H7 (cell line): ENCODE data around the gene ATP6V1F. TPM values are rescaled to one million over a fixed set of nuclear protein-coding genes. Genes with fewer than 3 reads are reported as not detected.
A peak's percentile ranks its signal among the peaks of the same experiment; 100 is the strongest.

Experiments
- DNase-seq: peaks from one replicate; pipeline ENCODE4 v3.0.0; 2012
- H3K27me3 ChIP-seq: 2 replicates; pipeline ENCODE4 v1.6.0; 2011; ENCODE audit warnings: mild to moderate bottlenecking, low read length; ENCODE audit not compliant: control insufficient read depth, insufficient read depth
- H3K36me3 ChIP-seq: replicated peaks from 2 replicates; pipeline ENCODE4 v1.5.1; 2011; ENCODE audit warnings: low read length; ENCODE audit not compliant: control insufficient read depth, insufficient read depth
- H3K4me3 ChIP-seq: 2 replicates; pipeline ENCODE4 v1.5.1; 2011; ENCODE audit warnings: low read depth, mild to moderate bottlenecking, control low read depth, low read length, moderate library complexity; ENCODE audit not compliant: insufficient read depth
- total RNA-seq: library from RNA; depleted of rRNA; stranded (reverse); fragments of >200 nt; shearing (Covaris generic); gene quantifications from 2 replicates; pipeline ENCODE4 v1.2.3, GENCODE V29; 2014

ATP6V1F gene
- total RNA-seq, 1 experiment from 2014 or later = 120 TPM

DNA sequence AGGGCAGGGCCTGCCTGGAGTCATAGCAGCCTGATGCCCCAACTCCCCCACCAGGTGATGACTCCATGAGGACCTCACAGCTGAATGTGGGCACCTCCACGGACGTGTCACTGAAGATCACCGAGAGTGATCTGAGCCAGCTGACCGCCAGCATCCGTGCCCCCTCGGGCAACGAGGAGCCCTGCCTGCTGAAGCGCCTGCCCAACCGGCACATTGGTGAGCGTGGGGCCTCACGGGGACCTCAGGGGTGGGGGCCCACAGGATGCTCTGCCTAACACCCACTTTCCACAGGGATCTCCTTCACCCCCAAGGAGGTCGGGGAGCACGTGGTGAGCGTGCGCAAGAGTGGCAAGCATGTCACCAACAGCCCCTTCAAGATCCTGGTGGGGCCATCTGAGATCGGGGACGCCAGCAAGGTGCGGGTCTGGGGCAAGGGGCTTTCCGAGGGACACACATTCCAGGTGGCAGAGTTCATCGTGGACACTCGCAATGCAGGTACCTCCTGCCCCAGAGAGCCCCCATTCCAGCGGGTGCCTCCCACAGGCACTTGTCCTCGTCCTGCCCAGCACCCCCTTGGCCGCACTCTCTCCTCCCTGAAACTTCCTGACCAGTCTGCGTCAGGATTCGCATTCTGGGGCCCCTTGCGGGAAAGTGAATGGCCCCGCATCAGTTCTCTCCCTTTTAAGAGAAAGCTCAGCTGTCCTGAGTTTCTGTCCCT is 10.0 kb upstream of the ATP6V1F start:
- no peaks in the 10 kb centered on the region for H3K27me3 ChIP-seq
- H3K4me3 ChIP-seq = no peak overlapping the region
- H3K36me3 ChIP-seq = peaks cover 1% of the 10 kb centered on the region
- DNase-seq = no peak

GRCh38 chr7:128853799-128854198 is 8.9 kb upstream of the ATP6V1F start:
- Histone ChIP-seq H3K4me3 (no peak overlapping the region), H3K27me3 (no peaks in the 10 kb centered on the region), H3K36me3 (peaks cover 1% of the 10 kb centered on the region; the same call in 1 of the 2 replicates)
- DNase-seq = no peak

GRCh38 chr7:128854396-128854795 is 8.3 kb upstream of the ATP6V1F start:
- Histone ChIP-seq H3K27me3 (no peaks in the 10 kb centered on the region), H3K36me3 (peaks cover 1% of the 10 kb centered on the region; the same call in 1 of the 2 replicates), H3K4me3 (no peak overlapping the region)
- DNase-seq = no peak

GRCh38 chr7:128855559-128855958 is 7.1 kb upstream of the ATP6V1F start:
- no peak overlapping the region for H3K4me3 ChIP-seq
- no peaks in the 10 kb centered on the region; the same call in 1 of the 2 replicates for H3K36me3 ChIP-seq
- H3K27me3 ChIP-seq = no peaks in the 10 kb centered on the region
- no peak for DNase-seq

GRCh38 chr7:128856001-128856718 is 6.5 kb upstream of the ATP6V1F start:
- DNase-seq = no peak
- Histone ChIP-seq H3K36me3 (no peaks in the 10 kb centered on the region; the same call in 1 of the 2 replicates), H3K4me3 (no peak overlapping the region), H3K27me3 (no peaks in the 10 kb centered on the region)

- no peaks in the 10 kb centered on the region for H3K36me3 ChIP-seq
- no peak overlapping the region for H3K4me3 ChIP-seq
- no peak for DNase-seq
- H3K27me3 ChIP-seq = no peaks in the 10 kb centered on the region
Measured at GRCh38 chr7:128858380-128859231, 4.0 kb upstream of the ATP6V1F start.

DNA sequence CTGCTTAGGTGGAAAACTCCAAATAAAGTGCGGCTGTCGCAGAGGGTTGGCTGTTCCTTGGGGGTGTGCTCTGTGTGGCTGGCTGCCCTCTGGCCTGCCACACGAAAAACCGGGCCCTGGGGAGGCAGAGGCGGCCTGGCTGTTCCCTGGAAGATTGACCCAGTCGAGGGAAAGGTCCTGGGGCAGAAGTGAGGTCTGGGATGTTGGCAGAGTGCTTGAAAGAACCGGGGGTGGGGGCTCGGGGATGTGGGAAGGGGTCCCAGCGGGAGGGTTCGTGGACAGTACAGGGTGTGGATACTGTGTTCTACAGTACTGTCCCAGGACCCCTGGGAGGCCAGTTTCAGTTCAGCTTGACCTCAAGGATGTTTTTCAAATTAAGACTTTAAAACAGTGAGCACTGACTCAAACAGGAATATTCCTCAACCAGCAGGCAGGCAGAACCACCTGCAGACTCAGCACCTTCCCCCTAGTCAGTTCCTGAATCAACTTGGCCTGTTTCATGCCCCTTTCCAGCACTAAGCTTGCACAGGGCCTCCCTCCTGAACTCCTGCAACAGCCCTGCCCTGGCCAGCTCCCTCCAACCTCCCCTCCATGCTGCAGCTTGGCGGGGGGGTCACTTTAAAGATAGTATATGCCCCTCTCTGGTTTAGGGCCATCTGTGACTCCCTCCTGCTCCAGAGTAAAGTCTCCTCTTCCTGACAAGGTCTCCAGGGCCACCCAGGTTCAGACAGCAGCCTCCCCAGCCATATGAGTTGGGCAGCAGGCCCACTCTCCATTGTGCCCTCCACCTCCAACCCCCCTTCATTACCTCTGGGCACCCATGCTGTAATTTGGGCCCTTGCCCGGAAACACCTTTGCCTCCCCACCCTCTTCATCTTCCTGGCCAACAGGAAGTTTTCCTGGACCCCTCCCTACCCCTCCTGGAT is 3.2 kb upstream of the ATP6V1F start:
- no peaks in the 10 kb centered on the region for H3K27me3 ChIP-seq
- no peak overlapping the region for H3K4me3 ChIP-seq
- H3K36me3 ChIP-seq = no peaks in the 10 kb centered on the region
- no peak for DNase-seq

GRCh38 chr7:128860158-128861073 is 2.2 kb upstream of the ATP6V1F start:
- Histone ChIP-seq H3K4me3 (no peak overlapping the region), H3K27me3 (no peaks in the 10 kb centered on the region), H3K36me3 (no peaks in the 10 kb centered on the region; the same call in 1 of the 2 replicates)
- DNase-seq = peak; percentile 80

- H3K27me3 ChIP-seq = no peaks in the 10 kb centered on the region
- peaks cover 1% of the 10 kb centered on the region for H3K36me3 ChIP-seq
- H3K4me3 ChIP-seq = peak overlapping the region; percentile 34
- DNase-seq = no peak
Measured at GRCh38 chr7:128861957-128862570, 592 bp upstream of the ATP6V1F start.

GRCh38 chr7:128863433-128863989 is 855 bp downstream of the ATP6V1F start:
- Histone ChIP-seq H3K4me3 (peak overlapping the region; percentile 68), H3K36me3 (peaks cover 1% of the 10 kb centered on the region), H3K27me3 (peaks cover 7% of the 10 kb centered on the region)
- peak; percentile 89 for DNase-seq

- Histone ChIP-seq H3K36me3 (peaks cover 1% of the 10 kb centered on the region), H3K27me3 (peaks cover 25% of the 10 kb centered on the region), H3K4me3 (no peak overlapping the region)
- no peak for DNase-seq
Measured at GRCh38 chr7:128865303-128865702, 2.6 kb downstream of the ATP6V1F start.

DNA sequence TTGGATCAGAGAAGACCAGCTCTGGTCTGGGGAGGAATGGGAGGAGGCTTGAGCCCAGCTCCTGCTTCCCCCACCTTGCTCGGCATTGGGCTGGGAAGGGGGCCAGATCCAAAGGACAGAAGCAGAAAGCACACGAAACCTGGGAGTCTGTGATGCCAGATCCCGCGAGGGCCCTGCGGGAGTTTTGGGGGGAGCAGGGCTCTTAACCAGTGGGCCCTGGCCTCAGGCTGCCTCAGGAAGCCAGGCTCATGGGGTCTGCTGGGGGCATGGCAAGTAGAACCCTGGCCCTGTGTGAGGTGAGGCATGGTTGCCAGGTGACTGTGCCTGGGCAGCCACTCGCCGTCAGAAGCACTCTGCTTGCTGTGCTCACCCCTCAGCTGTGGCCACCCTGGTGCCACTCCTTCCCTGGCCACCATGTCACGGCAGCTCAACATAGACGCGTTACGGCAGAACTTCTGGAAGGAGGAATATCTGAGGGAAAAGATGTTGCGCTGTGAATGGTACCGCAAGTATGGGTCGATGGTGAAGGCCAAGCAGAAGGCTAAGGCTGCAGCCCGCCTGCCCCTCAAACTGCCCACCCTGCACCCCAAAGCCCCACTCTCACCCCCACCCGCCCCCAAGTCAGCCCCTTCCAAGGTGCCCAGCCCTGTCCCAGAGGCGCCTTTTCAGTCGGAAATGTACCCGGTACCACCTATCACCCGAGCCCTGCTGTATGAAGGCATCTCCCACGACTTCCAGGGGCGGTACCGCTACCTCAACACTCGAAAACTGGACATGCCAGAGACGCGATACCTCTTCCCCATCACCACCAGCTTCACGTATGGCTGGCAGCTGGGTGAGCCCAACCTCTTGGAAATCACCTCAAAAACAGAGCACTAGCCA is 3.6 kb downstream of the ATP6V1F start:
- DNase-seq = no peak
- no peak overlapping the region for H3K4me3 ChIP-seq
- peaks cover 34% of the 10 kb centered on the region for H3K27me3 ChIP-seq
- H3K36me3 ChIP-seq = peaks cover 1% of the 10 kb centered on the region
